HG03066 (cell line): ENCODE results near the gene SRRM1.
"Not testable (repeated sequence)": the region's sequence is repeated elsewhere in the genome, so short reads cannot be mapped to it uniquely, and the experiment has no call there.

Experiments
- ATAC-seq: cut with Tn5 transposase; IDR thresholded peaks from one replicate; pipeline ENCODE4 v1.9.1; 2021; ENCODE audit warnings: low read depth; ENCODE audit not compliant: unreplicated experiment

Gene SRRM1

GRCh38 chr1:24692351-24692980 lies 49.4 kb downstream of the SRRM1 start:
- no peak for ATAC-seq

DNA sequence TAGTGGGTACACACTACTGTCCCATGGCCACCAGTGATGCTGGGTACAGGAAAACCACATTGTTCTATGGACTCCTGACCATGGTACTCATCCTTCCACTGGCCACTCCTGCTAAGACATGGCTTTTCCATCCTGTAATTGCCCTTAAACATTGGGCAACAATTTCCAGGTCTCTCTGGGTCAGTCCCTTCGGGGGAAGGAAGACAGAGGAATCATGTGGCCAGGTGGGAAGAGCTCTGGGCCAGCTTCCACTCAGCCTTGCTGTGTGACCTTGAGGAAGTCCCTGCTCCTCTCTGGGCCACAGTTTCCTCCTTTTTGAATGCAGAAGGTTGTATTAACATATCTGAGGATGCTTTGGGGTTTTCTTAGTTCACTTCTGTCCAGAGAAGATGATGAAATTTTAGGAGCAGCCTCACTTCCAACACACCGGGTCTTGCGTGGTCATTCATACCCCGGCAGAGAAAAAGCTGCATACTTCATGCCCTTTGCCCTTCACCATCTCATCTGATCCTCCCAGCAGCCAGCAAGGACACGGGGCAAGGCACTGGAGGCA lies 50.8 kb downstream of the SRRM1 start:
- ATAC-seq = no peak

DNA sequence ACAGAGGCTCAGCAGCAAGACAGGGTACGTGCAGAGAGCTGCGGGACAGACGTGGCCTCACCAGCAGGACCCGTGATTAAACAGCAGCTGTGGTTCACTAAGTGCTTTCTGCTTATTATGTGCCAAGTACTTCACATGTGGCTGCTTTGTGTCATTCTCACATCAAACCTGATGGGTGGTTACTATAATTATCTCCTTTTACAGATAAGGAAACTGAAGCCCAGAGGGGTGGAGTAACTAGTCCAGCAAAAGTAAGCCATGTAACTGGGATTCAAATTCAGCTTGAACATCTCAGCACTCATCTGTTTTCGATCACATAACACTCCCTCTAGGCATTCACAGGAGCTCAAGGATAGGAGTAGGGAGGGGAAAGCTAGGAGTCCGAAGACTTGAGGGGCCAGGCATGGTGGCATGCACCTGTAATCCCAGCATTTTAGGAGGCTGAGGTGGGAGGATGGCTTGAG lies 51.3 kb downstream of the SRRM1 start:
- no peak for ATAC-seq

GRCh38 chr1:24695202-24695974 lies 52.3 kb downstream of the SRRM1 start:
- ATAC-seq = no peak

DNA sequence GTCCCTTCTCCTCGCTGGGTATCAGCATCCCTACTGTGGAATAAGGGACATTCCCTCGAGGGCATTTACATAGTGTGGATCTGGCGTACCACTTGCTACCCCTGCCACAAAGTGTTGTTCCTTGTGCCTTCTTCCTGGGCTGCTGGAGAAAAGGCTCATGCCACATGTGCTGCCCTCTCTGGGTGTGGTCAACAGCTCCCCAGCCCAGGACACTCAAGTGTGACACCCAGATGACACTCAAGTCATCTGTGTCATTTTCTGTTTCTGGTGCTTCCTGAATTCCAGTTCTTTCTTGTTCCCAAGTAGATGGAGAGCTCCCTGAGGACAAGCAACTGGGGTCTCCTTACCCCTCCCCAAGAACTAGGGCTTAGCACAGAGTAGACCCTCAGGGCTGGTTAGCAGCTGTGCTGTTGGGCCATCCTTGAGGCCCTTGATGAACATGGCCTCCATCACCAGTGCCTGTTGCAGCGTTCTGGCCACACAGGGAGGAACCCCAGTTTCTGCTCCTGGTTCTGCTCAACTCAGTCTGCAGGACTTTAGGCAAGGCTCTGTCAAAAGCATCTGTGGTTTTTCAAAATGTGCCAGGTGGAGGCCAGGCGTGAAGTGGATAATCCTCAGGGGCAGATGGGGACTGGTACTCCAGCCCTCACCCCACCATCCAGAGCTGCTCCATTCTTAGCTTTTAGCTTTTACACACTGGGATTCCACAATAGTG lies 53.1 kb downstream of the SRRM1 start:
- ATAC-seq = no peak

DNA sequence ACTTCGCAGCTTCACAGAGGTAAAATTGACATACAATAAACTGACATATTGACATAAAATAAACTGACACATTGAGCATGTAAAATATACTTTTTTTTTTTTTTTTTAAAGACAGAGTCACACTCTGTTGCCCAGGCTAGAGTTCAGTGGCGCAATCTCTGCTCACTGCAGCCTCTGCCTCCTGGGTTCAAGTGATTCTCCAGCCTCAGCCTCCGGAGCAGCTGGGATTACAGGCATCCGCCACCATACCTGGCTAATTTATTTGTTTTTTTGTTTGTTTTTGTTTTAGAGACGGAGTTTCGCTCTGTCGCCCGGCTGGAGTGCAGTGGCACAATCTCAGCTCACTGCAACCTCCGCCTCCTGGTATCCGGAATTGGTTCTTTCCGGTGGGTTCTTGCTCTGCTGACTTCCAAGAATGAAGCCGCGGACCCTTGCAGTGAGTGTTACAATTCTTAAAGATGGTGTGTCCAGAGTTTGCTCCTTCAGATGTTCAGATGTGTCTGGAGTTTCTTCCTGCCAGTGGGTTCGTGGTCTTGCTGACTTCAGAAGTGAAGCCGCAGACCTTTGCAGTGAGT lies 53.7 kb downstream of the SRRM1 start:
- no peak for ATAC-seq

DNA sequence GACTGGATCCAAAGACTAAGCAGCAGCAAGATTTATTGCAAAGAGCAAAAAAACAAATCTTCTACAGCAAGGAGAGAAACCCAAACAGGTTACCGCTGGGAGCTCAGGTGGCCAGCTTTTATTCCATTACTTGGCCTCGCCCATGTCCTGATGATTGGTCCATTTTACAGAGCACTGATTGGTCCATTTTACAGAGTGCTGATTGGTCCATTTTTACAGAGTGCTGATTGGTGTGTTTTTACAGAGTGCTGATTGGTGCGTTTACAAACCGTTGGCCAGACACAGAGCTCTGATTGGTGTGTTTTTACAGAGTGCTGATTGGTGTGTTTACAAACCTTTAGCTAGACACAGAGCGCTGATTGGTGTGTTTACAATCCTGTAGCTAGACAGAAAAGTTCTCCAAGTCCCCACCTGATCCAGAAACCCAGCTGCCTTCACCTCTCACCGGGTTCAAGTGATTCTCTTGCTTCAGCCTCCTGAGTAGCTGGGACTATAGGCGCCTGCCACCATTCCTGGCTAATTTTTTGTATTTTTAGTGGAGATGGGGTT lies 54.4 kb downstream of the SRRM1 start:
- not testable (repeated sequence) for ATAC-seq

GRCh38 chr1:24698326-24698725 lies 55.2 kb downstream of the SRRM1 start:
- not testable (repeated sequence) for ATAC-seq

- no peak for ATAC-seq
Measured at GRCh38 chr1:24699628-24700027, 56.5 kb downstream of the SRRM1 start.

- no peak for ATAC-seq
Measured at GRCh38 chr1:24702511-24703293, 59.6 kb downstream of the SRRM1 start.

- ATAC-seq = no peak
Measured at GRCh38 chr1:24704411-24705259, 61.5 kb downstream of the SRRM1 start.

GRCh38 chr1:24705260-24706073 lies 62.4 kb downstream of the SRRM1 start:
- no peak for ATAC-seq

GRCh38 chr1:24706074-24706389 lies 62.9 kb downstream of the SRRM1 start:
- not testable (repeated sequence) for ATAC-seq

- ATAC-seq = no peak
Measured at GRCh38 chr1:24707687-24708086, 64.6 kb downstream of the SRRM1 start.

GRCh38 chr1:24708938-24709337 lies 65.8 kb downstream of the SRRM1 start:
- no peak for ATAC-seq

- no peak for ATAC-seq
Measured at GRCh38 chr1:24709791-24710441, 66.8 kb downstream of the SRRM1 start.

DNA sequence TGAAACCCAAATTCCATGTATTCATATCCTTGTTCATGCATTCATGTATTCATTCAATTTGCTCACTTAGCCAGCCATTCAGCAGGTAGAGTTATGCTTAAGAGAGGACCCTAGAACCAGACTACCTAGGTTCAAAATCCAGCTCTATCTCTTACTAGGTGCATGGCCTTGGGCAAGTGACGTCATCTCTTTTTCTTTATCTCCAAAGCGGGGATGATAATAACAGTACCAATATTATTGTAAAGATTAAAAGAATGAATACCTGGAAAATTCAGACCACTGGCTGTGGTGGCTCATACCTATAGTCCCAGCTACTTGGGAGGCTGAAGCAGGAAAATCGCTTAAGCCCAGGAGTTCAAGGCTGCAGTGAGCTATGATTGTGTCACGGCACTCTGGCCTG lies 68.2 kb downstream of the SRRM1 start:
- ATAC-seq = no peak

DNA sequence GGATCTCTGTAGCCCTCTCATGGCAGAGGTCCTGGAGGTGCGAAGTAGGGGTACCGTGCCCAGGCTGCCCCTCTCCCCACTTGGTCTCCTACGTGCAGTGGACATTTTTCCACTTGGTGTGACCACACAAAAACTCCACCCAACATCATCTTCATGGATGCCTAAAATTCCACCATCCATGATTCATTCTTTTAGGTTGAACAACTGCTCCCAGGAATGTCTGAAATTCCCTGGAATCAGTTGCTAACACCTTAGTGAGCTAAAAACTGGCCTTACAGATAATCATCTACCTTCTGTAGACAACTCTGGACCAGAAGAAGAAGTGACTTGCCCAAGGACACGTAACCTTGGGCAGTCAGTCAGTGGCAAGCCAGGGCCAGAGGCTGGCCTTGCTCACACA lies 70.1 kb downstream of the SRRM1 start:
- no peak for ATAC-seq
